SK-N-SH treated with all-trans-retinoic acid at 6 μM for 48 hours (cell line): Measurements from ENCODE around the gene TSPAN14.

Source experiments
- ATAC-seq: fragments of 200-7000 bp; cut with Tn5 transposase; 3 replicates; pipeline ENCODE4 v1.9.1; 2020; ENCODE audit warnings: mild to moderate bottlenecking, moderate library complexity
- ARNTL ChIP-seq: fragments of 450-650 bp; formaldehyde crosslinking; IDR thresholded peaks from 2 replicates; pipeline ENCODE4 v1.5.0; 2020; ENCODE audit warnings: low read depth, mild to moderate bottlenecking, moderate library complexity, borderline replicate concordance
- BACH2 ChIP-seq: fragments of 250-450 bp; sonication (Bioruptor Pico); IDR thresholded peaks from 2 replicates; pipeline ENCODE4 v1.9.0; 2021; ENCODE audit warnings: mild to moderate bottlenecking, borderline replicate concordance
- CREB5 ChIP-seq: fragments of 250-450 bp; sonication (Bioruptor Pico); IDR thresholded peaks from 2 replicates; pipeline ENCODE4 v1.5.1; 2020; ENCODE audit warnings: low read depth, mild to moderate bottlenecking, moderate library complexity
- CSDC2 ChIP-seq: fragments of 250-450 bp; sonication (Bioruptor Pico); IDR thresholded peaks from 2 replicates; pipeline ENCODE4 v1.5.0; 2020; ENCODE audit warnings: mild to moderate bottlenecking, moderate library complexity
- ESRRG ChIP-seq: fragments of 250-450 bp; sonication (Bioruptor Pico); IDR thresholded peaks from 2 replicates; pipeline ENCODE4 v1.6.1; 2021; ENCODE audit warnings: mild to moderate bottlenecking
- GLIS3 ChIP-seq: fragments of 250-450 bp; sonication (Bioruptor Pico); IDR thresholded peaks from 2 replicates; pipeline ENCODE4 v1.5.0; 2020; ENCODE audit warnings: mild to moderate bottlenecking, moderate library complexity
- ISL1 ChIP-seq: fragments of 250-450 bp; sonication (Bioruptor Pico); IDR thresholded peaks from 2 replicates; pipeline ENCODE4 v2.1.2; 2022; ENCODE audit warnings: mild to moderate bottlenecking, moderate library complexity
- OSR1 ChIP-seq: fragments of 250-450 bp; sonication (Bioruptor Pico); IDR thresholded peaks from 2 replicates; pipeline ENCODE4 v1.8.0; 2022; ENCODE audit warnings: moderate library complexity, mild to moderate bottlenecking, inconsistent platforms
- PATZ1 ChIP-seq: fragments of 250-450 bp; sonication (Bioruptor Pico); IDR thresholded peaks from 2 replicates; pipeline ENCODE4 v1.8.0; 2020; ENCODE audit warnings: mild to moderate bottlenecking, moderate library complexity, borderline replicate concordance
- PPARA ChIP-seq: fragments of 250-450 bp; sonication (Bioruptor Pico); IDR thresholded peaks from 2 replicates; pipeline ENCODE4 v1.5.0; 2020; ENCODE audit warnings: mild to moderate bottlenecking, borderline replicate concordance
- RARB ChIP-seq: fragments of 250-450 bp; sonication (Bioruptor Pico); IDR thresholded peaks from 2 replicates; pipeline ENCODE4 v1.8.0; 2021; ENCODE audit warnings: mild to moderate bottlenecking, moderate library complexity
- SNAI2 ChIP-seq: fragments of 250-450 bp; sonication (Bioruptor Pico); IDR thresholded peaks from 2 replicates; pipeline ENCODE4 v1.5.0; 2020; ENCODE audit warnings: mild to moderate bottlenecking, moderate library complexity
- TCF4 ChIP-seq: fragments of 250-450 bp; sonication (Bioruptor Pico); IDR thresholded peaks from 2 replicates; pipeline ENCODE4 v1.8.0; 2021; ENCODE audit warnings: mild to moderate bottlenecking, moderate library complexity, borderline replicate concordance
- TOX ChIP-seq: fragments of 250-450 bp; sonication (Bioruptor Pico); IDR thresholded peaks from 2 replicates; pipeline ENCODE4 v1.8.0; 2021; ENCODE audit warnings: mild to moderate bottlenecking, moderate library complexity, borderline replicate concordance
- ZC3H10 ChIP-seq: fragments of 250-450 bp; sonication (Bioruptor Pico); IDR thresholded peaks from 2 replicates; pipeline ENCODE4 v1.5.1; 2021; ENCODE audit warnings: mild to moderate bottlenecking, moderate library complexity
- ZFP3 ChIP-seq: fragments of 250-450 bp; sonication (Bioruptor Pico); IDR thresholded peaks from 2 replicates; pipeline ENCODE4 v1.5.0; 2020; ENCODE audit warnings: mild to moderate bottlenecking, moderate library complexity
- ZFP30 ChIP-seq: fragments of 450-650 bp; formaldehyde crosslinking; IDR thresholded peaks from 2 replicates; pipeline ENCODE4 v1.5.0; 2022; ENCODE audit warnings: mild to moderate bottlenecking, moderate library complexity
- ZNF565 ChIP-seq: fragments of 450-650 bp; formaldehyde crosslinking; conservative IDR thresholded peaks from 2 replicates; pipeline ENCODE4 v1.5.0; 2020; ENCODE audit warnings: low read depth, mild to moderate bottlenecking, moderate library complexity
- ZNF70 ChIP-seq: fragments of 450-650 bp; formaldehyde crosslinking; IDR thresholded peaks from 2 replicates; pipeline ENCODE4 v1.5.0; 2020; ENCODE audit warnings: mild to moderate bottlenecking, moderate library complexity
- ZNF8 ChIP-seq: fragments of 450-650 bp; formaldehyde crosslinking; IDR thresholded peaks from 2 replicates; pipeline ENCODE4 v1.5.0; 2020; ENCODE audit warnings: mild to moderate bottlenecking, moderate library complexity
- TF ChIP-seq, protein P1 (sequence below): fragments of 250-450 bp; sonication (Bioruptor Pico); IDR thresholded peaks from 2 replicates; pipeline ENCODE4 v1.5.0; 2020; ENCODE audit warnings: mild to moderate bottlenecking, moderate library complexity
- TF ChIP-seq, protein P2 (sequence below): fragments of 250-450 bp; sonication (Bioruptor Pico); IDR thresholded peaks from 2 replicates; pipeline ENCODE4 v1.8.0; 2021; ENCODE audit warnings: low read depth, mild to moderate bottlenecking, moderate library complexity, borderline replicate concordance

Gene TSPAN14

GRCh38 chr10:80520661-80521470 is 66.8 kb downstream of the TSPAN14 start (continued):
- no peak for TF ChIP-seq PATZ1

DNA sequence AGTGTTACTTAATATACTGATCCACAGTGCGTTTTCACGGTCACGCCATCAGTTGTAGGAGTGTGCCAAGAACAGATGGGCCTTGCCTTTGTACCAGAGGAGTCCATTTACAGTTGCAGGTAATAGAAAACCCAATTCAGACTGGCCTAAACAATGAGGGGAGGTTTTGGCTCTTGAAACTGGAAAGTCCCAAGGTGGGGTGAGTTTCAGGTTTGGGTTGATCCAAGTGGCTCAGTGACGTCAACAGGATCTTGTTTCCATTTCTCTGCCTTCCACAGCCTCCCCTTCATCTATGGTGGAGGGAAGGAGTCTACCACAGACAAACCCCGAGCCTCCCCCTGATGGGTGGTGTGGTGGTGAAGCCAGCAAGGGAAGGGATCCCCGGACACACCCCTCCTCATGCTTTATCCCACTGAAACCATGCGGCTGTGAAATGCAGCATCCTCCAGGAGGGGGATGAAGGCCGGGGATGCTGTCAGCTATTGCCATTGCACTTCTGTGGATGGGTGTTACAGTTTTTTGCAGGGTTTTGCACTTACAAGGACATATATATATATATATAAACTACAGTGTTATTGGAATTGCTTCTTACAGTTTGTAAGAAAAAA is 68.8 kb downstream of the TSPAN14 start:
- no peak for TF ChIP-seq TOX
- TF ChIP-seq ISL1 (CRISPR knock-in tag), result no peak
- no peak for TF ChIP-seq ZNF70
- TF ChIP-seq TCF4 (CRISPR knock-in tag), result no peak
- no peak for TF ChIP-seq PPARA
- no peak for TF ChIP-seq ESRRG (CRISPR knock-in tag)
- TF ChIP-seq ARNTL, result no peak
- TF ChIP-seq SNAI2 (CRISPR knock-in tag), result no peak
- TF ChIP-seq ZC3H10 (CRISPR knock-in tag), result no peak
- TF ChIP-seq ZNF565, result no peak
- no peak for TF ChIP-seq OSR1 (CRISPR knock-in tag)
- no peak for TF ChIP-seq BACH2 (CRISPR knock-in tag)
- TF ChIP-seq CSDC2 (CRISPR knock-in tag), result no peak
- TF ChIP-seq, protein P1, sequence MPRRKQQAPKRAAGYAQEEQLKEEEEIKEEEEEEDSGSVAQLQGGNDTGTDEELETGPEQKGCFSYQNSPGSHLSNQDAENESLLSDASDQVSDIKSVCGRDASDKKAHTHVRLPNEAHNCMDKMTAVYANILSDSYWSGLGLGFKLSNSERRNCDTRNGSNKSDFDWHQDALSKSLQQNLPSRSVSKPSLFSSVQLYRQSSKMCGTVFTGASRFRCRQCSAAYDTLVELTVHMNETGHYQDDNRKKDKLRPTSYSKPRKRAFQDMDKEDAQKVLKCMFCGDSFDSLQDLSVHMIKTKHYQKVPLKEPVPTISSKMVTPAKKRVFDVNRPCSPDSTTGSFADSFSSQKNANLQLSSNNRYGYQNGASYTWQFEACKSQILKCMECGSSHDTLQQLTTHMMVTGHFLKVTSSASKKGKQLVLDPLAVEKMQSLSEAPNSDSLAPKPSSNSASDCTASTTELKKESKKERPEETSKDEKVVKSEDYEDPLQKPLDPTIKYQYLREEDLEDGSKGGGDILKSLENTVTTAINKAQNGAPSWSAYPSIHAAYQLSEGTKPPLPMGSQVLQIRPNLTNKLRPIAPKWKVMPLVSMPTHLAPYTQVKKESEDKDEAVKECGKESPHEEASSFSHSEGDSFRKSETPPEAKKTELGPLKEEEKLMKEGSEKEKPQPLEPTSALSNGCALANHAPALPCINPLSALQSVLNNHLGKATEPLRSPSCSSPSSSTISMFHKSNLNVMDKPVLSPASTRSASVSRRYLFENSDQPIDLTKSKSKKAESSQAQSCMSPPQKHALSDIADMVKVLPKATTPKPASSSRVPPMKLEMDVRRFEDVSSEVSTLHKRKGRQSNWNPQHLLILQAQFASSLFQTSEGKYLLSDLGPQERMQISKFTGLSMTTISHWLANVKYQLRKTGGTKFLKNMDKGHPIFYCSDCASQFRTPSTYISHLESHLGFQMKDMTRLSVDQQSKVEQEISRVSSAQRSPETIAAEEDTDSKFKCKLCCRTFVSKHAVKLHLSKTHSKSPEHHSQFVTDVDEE, result no peak
- no peak for TF ChIP-seq RARB
- no peak for TF ChIP-seq GLIS3 (CRISPR knock-in tag)
- TF ChIP-seq ZFP30 (CRISPR knock-in tag), result no peak
- ATAC-seq, result no peak

DNA sequence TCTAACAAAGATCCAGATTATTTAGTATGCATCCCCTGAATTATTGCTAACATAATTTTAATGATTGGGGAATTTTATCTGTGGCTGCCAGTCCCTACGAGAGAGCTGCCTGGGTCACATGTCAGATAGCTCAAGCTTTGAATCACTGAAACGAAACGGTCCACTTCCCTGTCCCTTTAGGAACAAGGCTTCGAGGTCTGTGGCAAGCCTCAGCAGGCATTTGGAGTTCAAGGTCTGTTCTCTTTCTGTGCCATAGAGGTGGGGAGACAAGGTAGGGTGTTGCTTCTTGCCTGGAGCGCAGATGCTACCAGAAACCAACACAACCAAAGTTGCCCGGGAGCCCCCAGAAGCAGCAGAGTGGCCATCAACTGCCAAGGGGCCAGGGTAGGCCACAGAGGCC is 69.7 kb downstream of the TSPAN14 start:
- ATAC-seq, result no peak; the same call in 2 of the 3 replicates
- no peak for TF ChIP-seq ESRRG (CRISPR knock-in tag)
- TF ChIP-seq, protein P2, sequence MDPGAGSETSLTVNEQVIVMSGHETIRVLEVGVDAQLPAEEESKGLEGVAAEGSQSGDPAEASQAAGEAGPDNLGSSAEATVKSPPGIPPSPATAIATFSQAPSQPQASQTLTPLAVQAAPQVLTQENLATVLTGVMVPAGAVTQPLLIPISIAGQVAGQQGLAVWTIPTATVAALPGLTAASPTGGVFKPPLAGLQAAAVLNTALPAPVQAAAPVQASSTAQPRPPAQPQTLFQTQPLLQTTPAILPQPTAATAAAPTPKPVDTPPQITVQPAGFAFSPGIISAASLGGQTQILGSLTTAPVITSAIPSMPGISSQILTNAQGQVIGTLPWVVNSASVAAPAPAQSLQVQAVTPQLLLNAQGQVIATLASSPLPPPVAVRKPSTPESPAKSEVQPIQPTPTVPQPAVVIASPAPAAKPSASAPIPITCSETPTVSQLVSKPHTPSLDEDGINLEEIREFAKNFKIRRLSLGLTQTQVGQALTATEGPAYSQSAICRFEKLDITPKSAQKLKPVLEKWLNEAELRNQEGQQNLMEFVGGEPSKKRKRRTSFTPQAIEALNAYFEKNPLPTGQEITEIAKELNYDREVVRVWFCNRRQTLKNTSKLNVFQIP (CRISPR knock-in tag), result no peak
- TF ChIP-seq SNAI2 (CRISPR knock-in tag), result no peak
- TF ChIP-seq CREB5 (CRISPR knock-in tag), result no peak
- TF ChIP-seq PPARA, result no peak
- no peak for TF ChIP-seq TOX
- TF ChIP-seq, all 23 proteins: peak for 0

- peak; percentile 23 for ATAC-seq
- no peak for TF ChIP-seq BACH2 (CRISPR knock-in tag)
- no peak for TF ChIP-seq ESRRG (CRISPR knock-in tag)
- no peak for TF ChIP-seq SNAI2 (CRISPR knock-in tag)
- no peak for TF ChIP-seq CSDC2 (CRISPR knock-in tag)
- no peak for TF ChIP-seq OSR1 (CRISPR knock-in tag)
- TF ChIP-seq ZFP3, result no peak
- no peak for TF ChIP-seq ZNF70
- no peak for TF ChIP-seq ZNF8
- TF ChIP-seq, protein P1, result no peak
- TF ChIP-seq ISL1 (CRISPR knock-in tag), result no peak
Observed at GRCh38 chr10:80524190-80524909, 70.2 kb downstream of the TSPAN14 start.
